Iris pigment epithelial cell (primary cell): Measurements from ENCODE around the gene ADGRF5.
"Not testable (repeated sequence)": the region's sequence is repeated elsewhere in the genome, so short reads cannot be mapped to it uniquely, and the experiment has no call there.

Source experiments
- DNase-seq: peaks from one replicate; pipeline ENCODE4 v3.0.0-alpha.2; 2011; ENCODE audit warnings: low read depth

The ADGRF5 gene

DNA sequence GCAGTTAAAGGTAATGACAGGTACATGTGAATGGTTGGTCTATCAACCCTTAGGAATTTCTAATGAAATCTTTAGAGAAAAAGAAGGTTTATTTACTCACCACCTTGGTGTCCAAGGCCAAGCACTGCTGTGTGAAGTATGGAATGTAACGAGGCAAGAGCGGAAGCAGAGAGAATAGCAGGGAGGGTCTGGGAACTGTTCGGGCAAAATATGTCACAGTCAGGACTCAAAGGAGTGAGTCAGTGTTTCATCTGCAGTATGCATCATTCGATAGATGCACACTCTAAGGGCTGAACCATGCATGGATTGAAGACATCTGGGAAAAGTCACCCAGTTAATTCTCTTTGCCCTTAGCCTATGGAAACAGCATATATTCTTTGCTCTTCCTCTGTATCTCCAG lies 33.2 kb downstream of the ADGRF5 start:
- no peak for DNase-seq

GRCh38 chr6:46888031-46888430 lies 33.7 kb downstream of the ADGRF5 start:
- DNase-seq: peak; percentile 14

GRCh38 chr6:46882645-46883044 lies 39.1 kb downstream of the ADGRF5 start:
- DNase-seq: no peak

GRCh38 chr6:46879003-46879402 lies 42.7 kb downstream of the ADGRF5 start:
- DNase-seq: no peak

DNA sequence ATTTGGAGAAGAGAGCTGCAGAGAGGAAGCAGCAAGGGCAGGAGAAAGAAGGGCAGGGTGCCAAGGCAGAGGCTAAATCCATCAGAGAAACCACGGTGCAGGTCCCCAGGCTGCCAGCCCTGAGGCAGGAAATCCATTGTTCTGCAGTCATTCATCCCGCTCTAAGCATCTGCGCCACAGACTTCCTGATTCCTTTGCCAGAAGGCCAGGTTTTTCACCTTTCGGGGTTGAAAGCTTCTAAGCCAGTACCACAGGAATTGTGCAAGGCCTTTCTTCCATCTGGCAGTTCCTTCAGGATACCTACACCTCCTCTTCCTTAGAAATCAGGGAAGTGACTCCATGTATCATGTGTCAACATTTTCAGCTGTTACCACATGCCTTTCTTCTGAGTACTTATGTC lies 45.6 kb downstream of the ADGRF5 start:
- DNase-seq: peak; percentile 29

DNA sequence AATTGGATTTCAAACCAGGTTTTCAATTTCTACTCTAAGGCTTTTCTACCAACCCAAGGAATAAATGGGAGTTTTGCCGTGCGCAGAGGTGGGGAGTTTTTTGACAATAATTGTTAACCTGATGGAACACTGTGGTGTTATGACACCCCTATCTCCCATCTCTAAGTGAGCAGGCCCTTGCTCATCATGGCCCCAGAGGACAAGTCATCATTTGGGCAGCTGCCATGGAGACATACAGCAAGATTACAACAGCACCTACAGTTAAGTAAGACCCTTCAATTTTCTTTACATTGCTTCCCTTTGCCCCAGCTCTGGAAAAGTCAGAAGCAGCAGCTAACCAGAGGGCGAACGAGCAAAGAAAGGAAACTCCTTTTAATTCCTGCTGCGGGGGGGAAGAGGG lies 54.3 kb downstream of the ADGRF5 start:
- no peak for DNase-seq

GRCh38 chr6:46865221-46865620 lies 56.5 kb downstream of the ADGRF5 start:
- no peak for DNase-seq

DNA sequence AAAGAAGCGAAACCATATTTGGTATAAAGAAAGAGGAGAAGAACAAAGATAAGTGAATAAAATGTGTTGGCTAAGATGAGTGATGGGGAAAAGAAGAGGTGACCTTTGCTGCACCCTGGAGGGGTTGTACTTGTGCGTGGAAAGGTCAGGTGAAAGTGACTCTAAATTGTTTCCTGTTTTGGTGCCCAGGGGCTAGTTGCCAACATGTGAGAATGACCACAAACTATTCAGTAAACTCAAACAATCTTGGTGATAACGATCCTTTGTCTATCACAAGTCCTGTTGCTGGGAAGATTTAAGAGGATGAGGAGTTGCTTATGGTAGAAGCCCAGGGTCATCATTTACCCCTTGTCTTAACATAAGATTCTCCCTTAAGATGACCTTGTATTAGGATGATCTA lies 57.9 kb downstream of the ADGRF5 start:
- DNase-seq: no peak

GRCh38 chr6:46862381-46862780 lies 59.4 kb downstream of the ADGRF5 start:
- DNase-seq: no peak

- peak; percentile 27 for DNase-seq
These were observed 65.8 kb downstream of the ADGRF5 start for GRCh38 chr6:46855966-46856365.

- not testable (repeated sequence) for DNase-seq
These were observed 70.2 kb downstream of the ADGRF5 start for GRCh38 chr6:46851576-46851975.

DNA sequence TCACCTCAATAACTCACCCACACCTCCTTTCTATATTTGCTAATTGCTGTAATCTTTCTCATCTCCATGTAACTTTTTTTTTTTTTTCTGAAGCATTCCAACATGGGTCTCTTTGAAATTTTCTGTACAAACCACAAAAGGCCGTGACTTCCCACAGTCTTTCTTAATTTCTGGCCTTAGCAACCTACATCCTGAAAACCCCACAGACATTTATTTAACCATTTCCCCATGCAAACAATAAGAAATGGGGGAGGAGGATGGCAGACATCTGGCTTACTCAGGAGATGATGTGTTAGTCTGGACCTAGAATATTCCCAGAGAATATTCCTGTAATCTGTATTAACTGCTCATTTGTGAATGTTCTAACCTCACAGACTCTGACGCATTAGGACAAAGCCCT lies 70.9 kb downstream of the ADGRF5 start:
- DNase-seq: no peak

GRCh38 chr6:46849361-46849690 lies 72.4 kb downstream of the ADGRF5 start:
- DNase-seq: no peak

GRCh38 chr6:46848684-46849360 lies 72.9 kb downstream of the ADGRF5 start:
- DNase-seq: peak; percentile 72

DNA sequence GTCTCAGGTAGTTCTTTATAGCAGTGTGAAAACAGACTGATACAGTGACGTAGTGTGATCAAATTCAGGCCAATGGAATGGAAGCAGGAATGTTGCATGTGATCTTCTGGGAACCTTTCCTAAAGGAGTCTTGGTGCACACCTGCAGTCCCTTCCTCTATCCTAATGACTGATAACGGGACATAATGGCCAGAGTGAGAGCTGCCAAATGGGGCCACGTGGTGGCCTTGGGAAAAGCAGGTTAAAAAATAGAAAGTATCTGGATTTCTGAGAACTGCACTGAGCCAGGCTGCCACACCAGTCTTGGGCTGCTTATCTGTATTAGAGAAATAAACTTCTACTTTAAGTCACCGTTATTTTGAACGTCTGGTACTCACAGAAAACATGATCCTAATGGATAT lies 76.6 kb downstream of the ADGRF5 start:
- no peak for DNase-seq

DNA sequence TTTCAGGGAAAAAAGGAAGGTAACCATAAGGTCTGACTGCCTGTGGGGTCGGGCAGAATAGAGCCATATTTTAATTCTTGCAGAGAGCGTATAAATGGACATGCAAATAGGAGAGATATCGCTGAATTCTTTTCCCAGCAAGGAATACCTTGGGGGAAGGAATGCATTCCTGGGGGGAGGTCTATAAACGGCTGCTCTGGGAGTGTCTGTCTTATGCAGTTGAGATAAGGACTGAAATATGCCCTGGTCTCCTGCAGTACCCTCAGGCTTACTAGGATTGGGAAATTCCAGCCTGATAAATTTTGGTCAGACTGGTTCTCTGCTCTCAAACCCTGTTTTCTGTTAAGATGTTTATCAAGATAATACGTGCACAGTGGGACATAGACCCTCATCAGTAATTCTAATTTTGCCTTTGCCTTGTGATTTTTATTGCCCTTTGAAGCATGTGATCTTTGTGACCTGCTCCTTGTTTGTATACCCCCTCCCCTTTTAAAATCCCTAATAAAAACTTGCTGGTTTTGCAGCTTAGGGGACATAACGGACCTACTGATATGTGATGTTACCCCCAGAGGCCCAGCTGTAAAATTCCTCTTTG lies 79.4 kb downstream of the ADGRF5 start:
- not testable (repeated sequence) for DNase-seq

DNA sequence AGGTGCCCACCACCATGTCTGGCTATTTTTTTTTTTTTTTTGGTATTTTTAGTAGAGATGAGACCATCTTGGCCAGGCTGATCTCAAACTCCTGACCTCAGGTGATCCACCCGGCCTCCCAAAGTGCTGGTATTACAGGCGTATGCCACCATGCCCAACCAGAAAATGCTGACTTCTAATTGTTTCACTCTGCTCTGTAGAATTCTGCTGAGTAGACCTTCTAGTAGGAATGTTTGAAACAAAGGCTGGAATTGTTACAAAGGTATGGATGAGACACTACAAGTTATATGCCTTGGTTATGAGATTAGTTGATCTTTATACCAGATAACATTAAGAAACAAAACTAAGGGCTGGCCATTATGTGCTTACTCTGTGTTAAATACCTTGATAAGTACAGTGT lies 83.7 kb downstream of the ADGRF5 start:
- DNase-seq: no peak

- DNase-seq: not testable (repeated sequence)
These were observed 86.7 kb downstream of the ADGRF5 start for GRCh38 chr6:46834991-46835390.

- not testable (repeated sequence) for DNase-seq
These were observed 87.4 kb downstream of the ADGRF5 start for GRCh38 chr6:46834257-46834916.

DNA sequence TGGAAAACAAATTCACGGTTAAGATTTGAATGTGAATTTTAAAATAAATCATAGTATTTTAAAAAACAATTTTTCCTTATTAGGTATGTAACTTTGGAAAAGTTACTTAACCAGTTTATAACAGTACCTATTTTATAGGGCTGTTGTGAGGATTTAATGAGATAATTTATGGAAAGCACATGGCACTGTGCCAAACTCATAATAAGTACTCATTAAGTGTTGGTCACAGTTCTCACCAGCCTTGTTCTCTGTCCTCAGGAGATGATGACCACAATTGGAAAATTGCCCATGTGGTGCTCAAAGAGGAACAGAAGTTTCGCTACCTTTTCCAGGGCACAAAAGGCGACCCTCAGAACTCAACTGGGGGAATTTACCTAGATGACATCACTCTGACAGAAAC lies 88.9 kb downstream of the ADGRF5 start:
- DNase-seq: no peak

DNA sequence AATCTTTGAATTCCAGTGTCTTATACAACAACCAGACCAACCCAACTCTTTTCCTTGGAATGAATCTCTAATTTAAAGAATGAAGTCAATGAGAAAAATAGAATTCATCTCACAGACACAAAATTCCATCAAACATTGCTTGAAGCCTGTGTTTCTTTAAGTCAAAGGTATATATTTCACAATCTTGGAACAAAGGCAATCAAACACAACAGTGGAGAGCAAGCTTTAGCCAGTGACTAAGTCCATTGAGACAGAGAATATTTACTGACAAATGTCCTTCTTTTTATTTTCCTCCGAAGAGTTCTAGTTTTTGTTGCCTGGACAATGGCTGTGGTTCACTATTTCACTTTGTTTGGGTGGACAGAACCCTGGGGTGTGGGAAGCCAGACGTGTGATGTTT lies 92.8 kb downstream of the ADGRF5 start:
- no peak for DNase-seq

- no peak for DNase-seq
These were observed 100.3 kb downstream of the ADGRF5 start for GRCh38 chr6:46821458-46821881.

DNA sequence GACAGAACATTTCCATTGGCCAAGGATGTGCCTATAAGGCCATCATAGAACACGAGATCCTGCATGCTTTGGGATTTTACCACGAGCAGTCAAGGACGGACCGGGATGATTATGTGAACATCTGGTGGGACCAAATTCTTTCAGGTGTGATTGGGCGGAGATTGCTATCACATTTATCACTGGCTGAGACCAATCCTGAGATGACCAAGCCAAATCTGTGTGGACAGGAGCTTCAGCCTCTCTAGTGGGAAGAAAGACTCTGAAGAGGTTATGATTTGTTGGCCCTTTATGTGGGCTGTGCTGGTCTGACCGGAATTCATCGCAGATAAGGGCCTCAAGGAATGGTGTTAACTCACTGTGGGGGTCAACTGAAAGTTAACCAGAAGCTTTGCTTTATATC lies 102.2 kb downstream of the ADGRF5 start:
- DNase-seq: no peak

GRCh38 chr6:46816626-46817025 lies 105.1 kb downstream of the ADGRF5 start:
- no peak for DNase-seq
